ENCODE results near the gene PLLP.

Gene PLLP

DNA sequence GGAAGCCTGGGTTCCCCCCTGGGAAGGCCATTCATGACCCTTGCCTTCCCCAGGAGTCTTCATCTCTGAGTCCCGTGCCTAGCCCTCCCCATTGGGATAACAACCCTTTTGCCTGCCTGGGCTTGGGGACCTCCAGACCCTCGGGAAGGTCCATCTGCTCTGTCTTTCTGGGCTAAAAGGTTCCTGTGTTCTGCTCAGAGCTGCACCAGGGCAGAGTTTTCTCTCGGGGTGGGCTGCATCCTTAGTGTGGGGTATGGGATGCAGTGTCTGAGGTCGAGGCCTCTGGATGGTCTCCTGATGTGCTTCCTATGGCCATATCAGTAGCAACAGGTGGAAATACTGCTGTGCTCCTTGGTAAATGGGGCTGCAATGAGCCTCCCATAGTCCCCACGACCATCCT is 22.9 kb upstream of the PLLP start:
- no peaks in the 10 kb centered on the region for H3K27me3 Mint-ChIP-seq
- H3K27ac Mint-ChIP-seq = no peak overlapping the region
- no peak overlapping the region for H3K4me3 Mint-ChIP-seq
- H3K9me3 Mint-ChIP-seq = peaks cover 2% of the 10 kb centered on the region
- ATAC-seq = no peak
- peaks cover 38% of the 10 kb centered on the region for H3K4me1 Mint-ChIP-seq
- H3K36me3 Mint-ChIP-seq = peaks cover 5% of the 10 kb centered on the region

DNA sequence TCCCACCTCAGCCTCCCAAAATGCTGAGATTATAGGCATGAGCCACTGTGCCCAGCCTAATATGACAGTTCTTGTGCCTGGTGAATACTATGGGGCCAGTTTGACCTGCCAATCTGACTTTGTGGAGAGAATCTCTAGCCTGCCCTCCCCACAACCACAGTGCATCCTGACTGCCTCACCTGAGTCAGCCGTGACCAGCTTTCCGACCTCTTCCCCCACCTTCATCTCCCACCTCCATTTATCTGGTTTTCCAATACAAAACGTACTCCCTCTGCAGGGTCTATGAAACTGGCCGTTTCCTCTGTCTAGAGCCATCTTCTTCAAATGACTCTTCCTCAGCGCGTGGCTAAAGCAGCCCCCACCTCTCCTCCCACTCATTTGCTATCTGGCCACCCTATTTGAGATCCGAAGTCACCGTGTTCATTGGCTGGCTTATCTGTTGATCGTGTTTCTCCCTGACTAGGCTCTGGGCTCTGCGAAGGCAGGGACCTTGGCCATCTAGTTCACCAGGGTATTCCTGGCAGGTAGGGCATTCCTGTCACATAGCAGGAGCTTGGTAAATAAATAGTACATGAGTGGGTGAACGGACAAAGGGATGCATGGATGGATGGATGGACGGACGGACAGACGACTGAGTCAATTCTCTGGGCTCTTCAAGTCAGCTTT is 22.3 kb upstream of the PLLP start:
- H3K9me3 Mint-ChIP-seq = peaks cover 2% of the 10 kb centered on the region
- no peak for ATAC-seq
- no peak overlapping the region for H3K4me3 Mint-ChIP-seq
- H3K27ac Mint-ChIP-seq = no peak overlapping the region
- H3K36me3 Mint-ChIP-seq = peaks cover 5% of the 10 kb centered on the region
- H3K27me3 Mint-ChIP-seq = no peaks in the 10 kb centered on the region
- H3K4me1 Mint-ChIP-seq = peaks cover 39% of the 10 kb centered on the region

DNA sequence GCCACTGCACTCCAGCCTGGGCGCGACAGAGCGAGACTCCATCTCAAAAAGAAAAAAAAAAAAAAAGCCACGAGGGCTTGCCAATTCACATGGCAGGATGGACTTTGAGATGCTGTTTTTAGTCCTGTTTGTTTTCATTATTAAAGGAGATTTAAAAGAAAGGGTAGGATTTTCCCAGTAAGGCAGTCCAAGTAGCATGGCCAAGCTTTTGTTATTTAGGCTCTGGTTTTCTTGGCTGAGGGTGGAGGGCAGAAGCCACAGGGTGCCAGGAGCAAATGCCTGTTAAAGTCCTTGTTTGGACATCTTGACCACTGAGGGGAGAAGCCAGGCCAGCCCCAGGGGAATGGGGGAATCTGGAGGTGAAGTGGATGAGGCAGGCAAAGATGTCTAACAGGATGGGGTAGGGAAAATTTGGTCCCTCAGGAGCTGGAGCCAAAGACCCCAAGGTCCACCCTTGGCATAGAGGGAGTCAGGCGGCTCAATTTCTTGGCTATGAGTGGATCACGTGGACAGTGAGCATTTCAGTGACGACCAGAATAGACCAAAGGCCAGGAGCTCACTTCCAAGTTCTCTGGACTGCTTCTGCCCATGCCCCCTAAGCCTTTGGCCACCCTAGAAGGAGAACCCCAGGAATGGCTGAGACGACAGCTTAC is 20.8 kb upstream of the PLLP start:
- Mint-ChIP-seq H3K27me3 (no peaks in the 10 kb centered on the region), H3K27ac (peak overlapping the region; percentile 89), H3K36me3 (peaks cover 5% of the 10 kb centered on the region), H3K9me3 (peaks cover 2% of the 10 kb centered on the region), H3K4me3 (no peak overlapping the region), H3K4me1 (peaks cover 39% of the 10 kb centered on the region)
- no peak for ATAC-seq

DNA sequence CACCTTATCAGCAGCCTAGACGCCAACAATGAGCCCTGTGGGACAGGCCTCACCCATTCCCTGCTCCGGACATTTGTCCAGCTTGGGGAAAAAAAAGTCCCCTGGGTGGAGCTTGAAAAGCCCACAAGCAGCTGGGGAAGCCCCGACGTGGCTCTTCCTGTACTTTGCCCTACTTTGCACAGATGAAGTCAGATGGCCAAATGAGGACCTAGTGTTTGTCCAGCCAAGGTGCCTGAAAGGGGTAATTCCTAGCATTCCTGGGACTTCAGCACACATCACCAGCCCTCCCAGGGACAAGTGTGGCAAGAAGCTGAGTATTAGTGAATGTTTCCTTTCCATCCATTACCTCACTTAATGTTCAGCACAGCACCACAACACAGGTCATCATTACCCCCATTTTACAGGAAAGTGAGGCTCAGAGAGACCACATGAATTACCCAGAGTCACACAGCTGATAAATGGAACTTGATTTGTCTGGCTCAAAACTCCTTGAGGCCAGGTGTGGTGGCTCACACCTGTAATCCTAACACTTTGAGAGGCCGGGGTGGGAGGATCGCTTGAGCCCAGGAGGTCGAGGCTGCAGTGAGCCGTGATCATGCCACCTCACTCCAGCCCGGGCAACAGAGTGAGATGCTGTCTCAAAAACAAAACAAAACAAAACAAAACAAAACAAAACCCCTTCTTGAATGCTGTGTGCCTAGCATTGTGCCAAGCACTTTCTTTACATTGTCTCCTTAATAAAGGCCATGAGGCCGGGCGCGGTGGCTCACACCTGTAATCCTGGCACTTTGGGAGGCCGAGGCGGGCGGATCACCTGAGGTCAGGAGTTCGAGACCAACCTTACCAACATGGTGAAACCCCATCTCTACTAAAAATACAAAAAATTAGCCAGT is 19.9 kb upstream of the PLLP start:
- no peak for ATAC-seq
- Mint-ChIP-seq H3K27ac (peak overlapping the region; percentile 89), H3K4me1 (peaks cover 36% of the 10 kb centered on the region), H3K27me3 (no peaks in the 10 kb centered on the region), H3K4me3 (peak overlapping the region; percentile 39), H3K36me3 (peaks cover 5% of the 10 kb centered on the region), H3K9me3 (peaks cover 2% of the 10 kb centered on the region)

DNA sequence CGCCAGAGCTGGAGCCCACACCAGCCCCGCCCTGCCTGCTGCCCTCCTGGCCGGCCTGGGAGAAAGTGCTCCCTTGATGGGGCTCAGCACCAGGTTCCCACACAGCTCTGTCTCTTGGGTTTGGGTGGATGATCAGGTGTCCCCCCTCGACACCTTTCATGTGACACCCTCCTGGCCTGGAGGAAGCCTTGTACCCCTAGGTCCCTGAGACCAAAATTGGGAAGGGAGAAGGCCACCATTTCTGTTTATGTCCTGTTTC is 19.4 kb upstream of the PLLP start:
- Mint-ChIP-seq H3K4me3 (peak overlapping the region; percentile 39), H3K27ac (peak overlapping the region; percentile 89), H3K9me3 (peaks cover 2% of the 10 kb centered on the region), H3K36me3 (peaks cover 5% of the 10 kb centered on the region), H3K27me3 (no peaks in the 10 kb centered on the region), H3K4me1 (peaks cover 32% of the 10 kb centered on the region)
- ATAC-seq = no peak

DNA sequence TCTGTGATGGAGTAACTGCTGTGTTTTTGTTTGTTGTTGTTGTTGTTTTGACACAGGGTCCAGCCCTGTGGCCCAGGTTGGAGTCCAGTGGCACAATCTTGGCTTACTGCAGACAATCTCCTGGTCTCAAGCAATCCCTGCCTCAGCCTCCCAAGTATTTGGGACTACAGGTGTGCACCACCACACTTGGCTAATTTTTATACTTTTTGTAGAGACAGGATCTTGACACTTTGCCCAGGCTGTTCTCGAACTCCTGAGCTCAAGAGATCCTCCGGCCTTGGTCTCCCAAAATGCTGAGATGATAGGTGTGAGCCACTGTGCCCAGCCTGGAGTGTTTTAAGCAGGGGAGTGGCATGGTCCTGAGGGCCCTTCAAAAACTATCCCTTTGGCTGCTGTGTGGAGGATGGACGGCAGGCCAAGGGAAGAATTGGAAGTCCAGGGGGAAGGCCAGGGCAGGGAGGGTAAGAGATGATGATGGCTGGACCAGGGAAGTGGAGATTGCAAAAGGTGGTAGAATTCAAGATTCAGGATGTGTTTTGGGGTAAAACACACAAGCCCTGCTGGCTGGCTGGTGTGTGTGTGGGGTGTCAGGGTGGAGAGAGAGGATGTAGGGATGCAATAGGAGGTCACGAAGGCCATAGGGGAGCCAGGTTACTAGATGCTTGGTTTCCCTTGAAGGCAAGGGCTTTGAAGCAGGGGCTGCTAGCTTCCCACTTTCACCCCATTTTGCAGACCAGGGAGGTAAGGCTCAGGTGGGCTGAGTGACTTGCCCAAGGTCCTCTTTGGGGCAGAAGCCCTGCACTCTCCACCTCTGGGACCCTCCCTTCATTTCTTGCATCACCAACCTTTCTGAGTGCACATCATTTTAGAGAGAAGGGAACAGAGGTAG is 18.8 kb upstream of the PLLP start:
- H3K36me3 Mint-ChIP-seq = peaks cover 5% of the 10 kb centered on the region
- H3K9me3 Mint-ChIP-seq = peaks cover 2% of the 10 kb centered on the region
- H3K27me3 Mint-ChIP-seq = no peaks in the 10 kb centered on the region
- peak overlapping the region; percentile 89 for H3K27ac Mint-ChIP-seq
- H3K4me1 Mint-ChIP-seq = peaks cover 33% of the 10 kb centered on the region
- no peak for ATAC-seq
- no peak overlapping the region for H3K4me3 Mint-ChIP-seq

DNA sequence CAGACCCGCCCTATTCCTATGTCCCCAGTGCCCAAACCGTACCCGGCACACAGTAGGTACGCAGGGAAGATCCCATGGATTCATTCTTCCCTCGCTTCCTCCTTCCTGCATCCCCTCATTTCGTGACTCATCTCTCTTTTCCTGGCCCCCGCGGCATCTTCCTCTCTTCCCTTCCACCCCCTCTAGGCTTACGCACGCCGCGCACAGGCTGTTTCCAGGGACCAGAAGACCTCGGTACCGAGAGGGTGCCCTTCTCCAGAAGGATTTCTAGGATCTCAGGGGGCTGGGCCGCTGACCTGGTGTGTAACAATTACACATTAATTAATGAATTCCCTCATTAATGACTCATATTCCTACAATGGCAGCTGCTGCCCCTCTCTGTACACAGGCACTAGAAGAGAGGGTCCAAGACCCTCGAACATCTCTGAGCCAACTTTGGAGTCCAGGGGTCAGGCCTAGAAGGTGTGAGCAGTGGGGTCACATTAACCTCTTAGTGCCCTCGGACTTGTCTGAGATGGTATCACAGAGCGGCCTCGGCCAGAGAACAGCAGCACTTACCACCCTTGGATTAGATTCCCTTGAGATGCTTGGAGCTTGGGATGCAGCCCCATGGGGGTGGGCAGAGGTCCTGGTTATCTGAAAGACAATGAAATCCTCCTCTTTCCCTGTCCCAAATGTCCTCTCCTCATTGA is 16.8 kb upstream of the PLLP start:
- ATAC-seq = no peak
- Mint-ChIP-seq H3K27ac (no peak overlapping the region), H3K4me3 (peak overlapping the region; percentile 32), H3K27me3 (no peaks in the 10 kb centered on the region), H3K4me1 (peaks cover 39% of the 10 kb centered on the region), H3K9me3 (peaks cover 2% of the 10 kb centered on the region), H3K36me3 (peaks cover 5% of the 10 kb centered on the region)

DNA sequence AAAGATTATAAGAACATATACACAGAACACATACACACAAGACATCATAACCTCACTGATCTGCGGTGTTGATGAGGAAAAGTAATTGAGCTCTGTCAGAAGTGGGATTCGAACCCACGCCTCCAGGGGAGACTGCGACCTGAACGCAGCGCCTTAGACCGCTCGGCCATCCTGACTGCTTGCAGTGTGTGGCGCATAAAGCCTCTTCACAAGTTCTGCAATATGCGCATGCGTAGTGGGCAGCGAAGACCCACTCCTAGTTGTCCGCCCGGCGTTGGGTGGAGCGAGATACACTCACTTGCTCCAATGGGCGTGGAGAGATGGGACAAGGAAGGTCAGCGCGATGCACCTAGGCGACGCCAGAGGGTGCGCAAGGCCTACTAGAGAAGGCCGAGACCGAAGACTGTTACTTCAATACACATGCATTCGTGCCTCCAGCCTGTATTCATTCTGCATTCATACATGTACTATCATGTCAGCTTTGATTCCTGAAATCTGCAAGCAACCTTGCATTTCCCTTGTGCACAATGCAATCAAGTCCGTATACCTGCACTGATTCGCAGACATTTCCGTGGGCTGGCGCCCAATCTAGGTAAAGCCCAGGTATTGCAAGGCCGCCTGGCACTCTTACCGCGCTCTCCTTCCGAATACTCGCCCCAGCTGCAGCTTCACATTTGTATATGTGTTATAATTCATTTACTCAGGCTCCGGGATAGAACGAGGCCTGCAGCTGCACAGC is 16.1 kb upstream of the PLLP start:
- peaks cover 2% of the 10 kb centered on the region for H3K9me3 Mint-ChIP-seq
- peak; percentile 96 for ATAC-seq
- no peak overlapping the region for H3K4me3 Mint-ChIP-seq
- no peaks in the 10 kb centered on the region for H3K27me3 Mint-ChIP-seq
- H3K4me1 Mint-ChIP-seq = peaks cover 39% of the 10 kb centered on the region
- H3K36me3 Mint-ChIP-seq = peaks cover 5% of the 10 kb centered on the region
- H3K27ac Mint-ChIP-seq = no peak overlapping the region

DNA sequence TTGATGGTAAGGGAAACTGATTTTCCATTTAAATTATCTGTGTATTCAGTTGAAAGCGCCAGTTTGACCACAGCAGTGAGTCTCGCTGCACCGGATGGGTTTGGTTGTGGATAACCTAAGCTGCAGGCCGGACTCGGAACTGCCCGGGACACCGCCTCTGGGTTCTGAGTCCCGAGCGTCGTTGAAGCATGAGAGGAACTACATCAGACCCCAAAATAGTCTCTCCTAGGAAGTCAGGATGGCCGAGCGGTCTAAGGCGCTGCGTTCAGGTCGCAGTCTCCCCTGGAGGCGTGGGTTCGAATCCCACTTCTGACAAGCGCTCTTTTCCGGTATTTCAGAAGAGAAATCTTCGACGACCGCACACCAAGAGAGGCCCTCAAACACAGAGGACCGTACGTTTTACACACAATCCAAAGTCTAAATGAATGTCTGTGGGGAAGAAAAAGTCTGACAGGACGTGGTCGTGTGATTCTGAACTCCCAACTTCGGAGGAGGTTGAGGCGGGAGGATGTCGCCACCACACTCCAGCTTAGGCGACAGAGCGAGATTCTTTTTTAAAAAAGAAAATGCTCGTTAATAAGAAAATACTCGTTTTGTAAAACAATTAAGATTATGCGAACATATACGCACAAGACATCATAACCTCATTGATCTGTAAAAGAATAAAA is 15.4 kb upstream of the PLLP start:
- H3K27me3 Mint-ChIP-seq = no peaks in the 10 kb centered on the region
- ATAC-seq = peak; percentile 76
- peaks cover 5% of the 10 kb centered on the region for H3K36me3 Mint-ChIP-seq
- H3K4me1 Mint-ChIP-seq = peaks cover 33% of the 10 kb centered on the region
- H3K9me3 Mint-ChIP-seq = peaks cover 2% of the 10 kb centered on the region
- H3K4me3 Mint-ChIP-seq = no peak overlapping the region
- H3K27ac Mint-ChIP-seq = no peak overlapping the region

DNA sequence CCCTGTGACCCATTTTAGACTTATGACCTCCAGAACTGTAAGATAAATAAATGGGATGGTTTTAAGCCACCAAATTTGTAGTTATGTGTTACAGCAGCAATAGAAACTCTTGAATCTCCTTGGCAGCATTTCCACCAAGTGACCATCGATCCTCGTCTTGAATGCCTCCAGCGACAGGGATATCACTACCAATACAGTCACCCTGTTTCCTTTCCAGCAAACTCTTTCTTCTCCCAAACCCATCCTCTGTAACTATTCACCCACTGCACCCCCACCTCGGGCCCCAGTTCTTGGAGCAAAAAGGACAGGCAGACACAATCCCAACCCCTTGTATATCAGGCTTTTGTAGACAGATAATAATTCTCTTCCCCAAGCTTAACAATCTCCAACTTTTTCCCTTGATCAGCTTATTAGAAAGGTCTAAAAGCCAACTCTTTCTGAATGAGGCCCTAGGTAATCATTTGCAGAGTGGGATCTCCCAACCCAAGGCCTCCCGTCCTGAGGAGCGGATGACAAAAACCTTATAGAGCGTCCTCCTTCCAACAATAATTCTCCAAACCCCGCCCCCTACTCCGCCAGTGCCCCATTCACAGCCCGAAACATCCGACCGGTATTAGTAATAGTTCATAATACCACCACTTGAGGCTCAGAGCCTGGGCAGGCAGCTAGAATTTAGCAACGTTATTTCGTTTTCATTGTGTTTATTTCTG is 14.7 kb upstream of the PLLP start:
- no peaks in the 10 kb centered on the region for H3K27me3 Mint-ChIP-seq

DNA sequence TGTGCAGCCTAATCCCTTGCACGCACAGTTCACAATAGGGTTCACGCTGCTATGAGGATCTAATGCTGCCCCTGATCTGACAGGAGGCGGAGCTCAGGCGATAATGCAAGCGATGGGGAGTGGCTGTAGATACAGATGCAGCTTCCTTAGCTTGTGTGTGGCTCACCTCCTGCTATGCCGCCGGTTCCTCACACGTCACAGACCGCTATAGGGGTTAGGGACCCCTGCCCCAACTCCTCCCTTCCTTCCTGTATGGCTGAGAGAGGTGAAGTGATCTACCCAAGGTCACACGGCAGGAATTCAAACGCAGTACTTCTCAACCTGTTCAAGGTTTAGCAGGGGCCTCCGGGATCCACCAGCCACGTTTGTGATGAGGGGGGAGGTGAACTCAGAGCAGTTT is 13.4 kb upstream of the PLLP start:
- peaks cover 4% of the 10 kb centered on the region for H3K36me3 Mint-ChIP-seq
- no peak for ATAC-seq
- H3K9me3 Mint-ChIP-seq = peaks cover 2% of the 10 kb centered on the region
- H3K27me3 Mint-ChIP-seq = no peaks in the 10 kb centered on the region
- H3K27ac Mint-ChIP-seq = no peak overlapping the region
- peak overlapping the region; percentile 30 for H3K4me3 Mint-ChIP-seq
- peaks cover 13% of the 10 kb centered on the region for H3K4me1 Mint-ChIP-seq

More for the DNA sequence above, 14.7 kb upstream of the PLLP start:
- peaks cover 5% of the 10 kb centered on the region for H3K36me3 Mint-ChIP-seq
- peaks cover 26% of the 10 kb centered on the region for H3K4me1 Mint-ChIP-seq
- peak; percentile 25 for ATAC-seq
- H3K9me3 Mint-ChIP-seq = peaks cover 2% of the 10 kb centered on the region
- no peak overlapping the region for H3K27ac Mint-ChIP-seq
- H3K4me3 Mint-ChIP-seq = no peak overlapping the region

DNA sequence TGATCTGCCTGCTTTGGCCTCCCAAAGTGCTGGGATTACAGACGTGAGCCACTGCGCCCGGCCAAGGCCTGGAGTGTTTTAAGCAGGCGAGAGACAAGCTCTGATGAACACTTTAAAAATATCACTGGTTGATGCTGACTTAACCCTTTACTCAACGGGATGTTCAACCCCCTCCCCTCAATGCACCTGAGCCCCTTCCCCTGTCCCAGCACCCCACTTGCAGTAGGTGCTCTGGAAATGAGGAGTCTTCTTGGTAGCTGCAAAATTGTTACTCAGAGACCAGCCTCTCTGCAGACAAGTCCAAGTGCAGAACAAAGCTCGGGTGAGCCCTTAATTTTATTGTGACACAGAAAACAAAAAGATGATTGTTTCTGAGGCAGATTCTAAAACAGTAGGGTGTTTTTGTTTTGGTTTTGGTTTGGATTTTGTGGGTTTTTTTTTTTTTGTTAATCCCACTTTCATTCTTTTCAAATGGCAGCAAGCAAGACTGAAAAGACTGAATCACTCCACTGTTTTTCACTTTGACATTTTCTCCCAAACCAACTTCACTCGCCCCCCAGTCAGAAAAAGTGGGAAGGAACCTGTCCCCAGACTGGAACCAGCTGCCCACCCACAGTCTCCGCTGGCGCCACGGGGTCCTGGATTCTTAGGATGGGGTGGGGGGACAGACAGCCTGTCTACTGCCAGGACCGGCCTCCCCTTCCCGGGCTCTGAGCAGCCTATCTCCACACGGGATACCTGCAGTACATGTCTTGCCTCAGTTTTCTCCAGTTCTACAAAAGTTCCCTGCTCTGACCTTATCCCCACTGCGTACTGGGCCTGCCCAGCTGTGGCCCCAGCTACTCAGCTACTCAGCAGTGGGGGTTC is 5.2 kb upstream of the PLLP start:
- Mint-ChIP-seq H3K36me3 (no peaks in the 10 kb centered on the region), H3K4me1 (peaks cover 6% of the 10 kb centered on the region), H3K27ac (no peak overlapping the region), H3K4me3 (no peak overlapping the region), H3K9me3 (no peaks in the 10 kb centered on the region), H3K27me3 (peaks cover 10% of the 10 kb centered on the region)
- peak; percentile 50 for ATAC-seq

All from stimulated activated memory B cell treated with anti-CD40 and anti-IgM and Interleukin-4, amounts not matched to agents 10 μg/mL and 1 μg/mL and 100 μg/mL, for 72 hours (primary cell).